GM12875 (cell line): ENCODE measurements around the gene ATL1.
A peak's percentile ranks its signal among the peaks of the same experiment; 100 is the strongest.

ENCODE experiments used
- H3K4me3 ChIP-seq: one replicate; pipeline ENCODE4 v1.5.1; 2011; ENCODE audit warnings: low read depth, low read length, control low read depth
- TF ChIP-seq, protein P1 (sequence below): IDR thresholded peaks from 2 replicates; pipeline ENCODE4 v1.5.1; 2011; ENCODE audit warnings: low read depth, mild to moderate bottlenecking, control low read depth, inconsistent platforms, low read length, moderate library complexity, borderline replicate concordance; ENCODE audit not compliant: insufficient read depth

Gene ATL1

DNA sequence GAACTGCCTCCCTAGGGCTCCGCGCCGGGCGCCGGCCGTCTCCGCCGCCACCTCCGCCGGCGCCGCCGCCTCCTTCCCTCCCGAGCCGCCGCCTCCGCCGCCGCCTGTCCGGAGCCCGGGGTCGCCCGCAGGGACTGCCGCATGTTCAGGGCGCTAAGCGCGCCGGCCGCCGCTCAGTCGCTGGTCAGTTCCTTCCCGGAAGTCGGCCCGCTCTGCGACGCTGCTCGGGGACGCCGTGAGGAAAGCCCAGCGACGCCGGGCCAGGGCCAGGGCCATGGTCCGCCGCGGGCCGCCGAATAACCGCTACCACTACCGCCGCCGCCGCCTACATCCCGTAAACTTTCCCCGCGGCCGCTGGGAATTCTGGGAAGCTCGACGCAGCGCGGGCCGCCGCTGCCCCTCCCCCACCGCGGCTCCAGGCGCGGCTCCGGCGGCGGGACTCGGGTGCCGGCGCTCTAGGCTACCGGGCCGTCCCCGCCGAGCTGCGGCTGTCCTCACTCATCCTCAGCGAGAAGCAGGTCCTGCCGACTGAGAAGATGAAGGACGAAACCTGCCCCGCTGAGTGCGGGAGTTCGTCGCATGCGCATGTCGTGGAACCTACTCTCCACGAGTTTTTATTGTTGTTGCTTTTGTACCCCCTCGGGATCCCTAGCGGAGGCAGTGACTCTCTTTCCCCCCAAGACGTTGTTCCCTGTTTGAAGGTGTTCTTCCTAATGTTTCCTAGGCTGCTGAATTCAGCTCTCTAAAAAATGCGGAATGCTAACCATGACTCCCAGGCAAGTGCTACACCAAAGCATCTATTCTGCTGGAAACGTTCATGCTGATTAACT is 108.3 kb downstream of the ATL1 start, which contains the start of gene SAV1:
SAV1 (minus strand) TSS at position 311 of the 830 bp plus-strand sequence. CDS start 339 bp downstream, outside the sequence.
- TF ChIP-seq, protein P1, sequence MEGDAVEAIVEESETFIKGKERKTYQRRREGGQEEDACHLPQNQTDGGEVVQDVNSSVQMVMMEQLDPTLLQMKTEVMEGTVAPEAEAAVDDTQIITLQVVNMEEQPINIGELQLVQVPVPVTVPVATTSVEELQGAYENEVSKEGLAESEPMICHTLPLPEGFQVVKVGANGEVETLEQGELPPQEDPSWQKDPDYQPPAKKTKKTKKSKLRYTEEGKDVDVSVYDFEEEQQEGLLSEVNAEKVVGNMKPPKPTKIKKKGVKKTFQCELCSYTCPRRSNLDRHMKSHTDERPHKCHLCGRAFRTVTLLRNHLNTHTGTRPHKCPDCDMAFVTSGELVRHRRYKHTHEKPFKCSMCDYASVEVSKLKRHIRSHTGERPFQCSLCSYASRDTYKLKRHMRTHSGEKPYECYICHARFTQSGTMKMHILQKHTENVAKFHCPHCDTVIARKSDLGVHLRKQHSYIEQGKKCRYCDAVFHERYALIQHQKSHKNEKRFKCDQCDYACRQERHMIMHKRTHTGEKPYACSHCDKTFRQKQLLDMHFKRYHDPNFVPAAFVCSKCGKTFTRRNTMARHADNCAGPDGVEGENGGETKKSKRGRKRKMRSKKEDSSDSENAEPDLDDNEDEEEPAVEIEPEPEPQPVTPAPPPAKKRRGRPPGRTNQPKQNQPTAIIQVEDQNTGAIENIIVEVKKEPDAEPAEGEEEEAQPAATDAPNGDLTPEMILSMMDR, result no peak
- peak within 1 kb of the TSS; percentile 86 for H3K4me3 ChIP-seq

DNA sequence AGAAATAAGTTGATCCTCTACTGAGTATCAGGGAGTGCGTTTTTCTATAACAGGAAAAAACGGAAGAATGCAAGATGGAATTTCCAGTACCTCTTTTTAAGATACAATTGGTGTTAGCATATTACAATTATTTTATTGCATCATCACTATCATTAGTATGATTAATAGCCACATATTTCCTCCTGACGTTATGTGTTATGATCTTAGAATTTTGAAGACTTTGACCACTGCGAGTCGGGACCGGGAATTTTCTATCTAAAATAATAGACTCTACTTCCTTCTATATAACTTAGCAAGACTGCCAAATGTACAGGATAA is 108.8 kb downstream of the ATL1 start:
- H3K4me3 ChIP-seq, result peak overlapping the region; percentile 86
- TF ChIP-seq, protein P1, result no peak

DNA sequence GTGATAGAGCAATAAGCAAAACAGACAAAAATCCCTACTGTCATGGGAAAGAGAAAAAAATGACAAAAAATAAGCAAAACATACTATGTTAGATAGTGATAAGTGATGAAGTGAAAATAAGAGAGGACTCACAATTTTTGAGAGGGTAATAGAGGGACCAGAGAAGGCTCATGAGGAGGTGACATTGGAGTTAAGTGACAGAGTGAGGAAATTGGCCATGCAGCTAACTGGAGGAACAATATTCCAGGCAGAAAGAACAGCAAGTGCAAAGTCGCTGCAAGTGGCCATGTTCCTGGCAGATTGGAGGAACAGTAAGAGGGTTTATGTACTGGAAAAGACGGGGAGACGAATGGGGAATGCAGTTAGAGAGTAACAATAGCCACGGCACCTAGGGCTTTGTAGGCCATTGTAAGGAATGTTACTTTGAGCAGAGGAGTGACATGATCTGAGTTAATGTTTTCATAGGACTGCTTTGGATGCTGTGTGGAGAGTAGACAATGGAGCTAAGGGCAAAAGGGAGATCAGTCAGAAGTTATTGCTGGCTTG is 109.6 kb downstream of the ATL1 start:
- TF ChIP-seq, protein P1, result no peak
- H3K4me3 ChIP-seq, result no peak overlapping the region

DNA sequence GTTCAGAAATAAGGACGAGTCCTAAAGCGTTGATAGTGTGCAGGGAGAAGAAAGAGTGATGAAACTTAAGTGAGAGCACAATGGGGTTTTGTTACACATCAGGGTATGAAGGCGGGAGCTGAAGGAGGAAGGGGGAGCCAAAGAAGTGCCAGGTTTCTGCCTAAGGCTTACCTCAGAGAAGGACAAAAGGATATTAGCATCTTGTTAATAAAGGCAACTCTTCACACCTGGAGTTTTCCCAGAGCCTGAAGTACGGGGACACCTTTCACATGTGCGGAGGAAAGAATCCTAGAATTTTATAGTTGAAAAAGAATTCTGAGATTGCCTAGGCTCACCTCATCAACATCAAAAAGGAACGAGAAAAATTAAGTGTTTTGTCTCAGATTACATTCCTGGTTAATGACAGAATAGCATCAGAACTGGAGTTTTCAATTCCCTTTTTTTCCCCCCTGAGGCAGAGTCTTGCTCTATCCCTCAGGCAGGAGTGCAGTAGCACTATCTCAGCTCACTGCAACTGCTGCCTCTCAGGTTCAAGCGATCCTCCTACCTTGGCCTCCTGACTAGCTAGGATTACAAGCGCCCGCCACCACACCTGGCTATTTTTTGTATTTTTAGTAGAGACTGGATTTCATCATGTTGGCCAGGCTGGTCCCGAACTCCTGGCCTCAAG is 110.4 kb downstream of the ATL1 start:
- TF ChIP-seq, protein P1, result no peak
- H3K4me3 ChIP-seq, result no peak overlapping the region

DNA sequence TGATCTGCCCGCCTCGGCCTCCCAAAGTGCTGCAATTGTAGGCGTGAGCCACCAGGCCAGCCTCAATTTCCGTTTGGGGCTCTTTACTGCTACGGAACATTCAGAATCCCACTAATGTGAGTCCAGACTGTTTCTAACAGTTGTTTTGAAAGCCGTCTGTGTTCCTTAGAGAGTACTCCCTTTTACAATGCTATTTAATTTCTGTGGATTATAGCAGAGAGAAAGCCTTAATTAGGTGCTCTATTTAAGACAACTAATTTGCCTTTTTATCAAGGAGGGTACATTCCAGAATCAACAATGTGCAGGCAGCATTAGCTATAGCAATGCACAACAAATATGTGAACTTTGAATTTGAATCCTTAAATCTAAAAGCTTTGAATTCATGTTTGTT is 110.9 kb downstream of the ATL1 start:
- TF ChIP-seq, protein P1, result no peak

DNA sequence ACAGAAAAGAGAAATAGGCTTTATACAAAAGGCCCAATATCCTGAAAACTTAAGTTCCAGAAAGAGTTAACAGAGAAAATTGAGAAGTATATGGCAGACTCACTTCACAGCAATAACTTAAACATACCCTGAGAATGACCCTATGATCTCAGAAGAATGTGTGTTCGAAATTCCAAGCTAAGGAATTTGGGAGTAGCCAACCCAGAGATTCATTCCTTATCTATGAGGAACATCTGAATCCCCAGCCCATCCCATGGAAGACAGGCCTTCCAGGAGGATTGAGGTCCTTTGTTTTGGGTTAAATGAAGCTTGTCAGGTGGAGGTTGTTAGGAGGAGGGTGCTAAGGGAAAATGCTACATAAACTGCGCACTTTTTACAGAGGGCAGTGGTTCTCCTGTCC is 115.7 kb downstream of the ATL1 start:
- no peak overlapping the region for H3K4me3 ChIP-seq
- TF ChIP-seq, protein P1, result no peak

More for the DNA sequence above, 110.9 kb downstream of the ATL1 start:
- H3K4me3 ChIP-seq, result no peak overlapping the region
